ENCODE data around the gene SGTA.

- TF ChIP-seq POLR2A (IDR thresholded peaks at IDR 0.05) (no peak), CTCF (IDR thresholded peaks at IDR 0.05) (no peak)
These were observed 52.9 kb downstream of the SGTA start for GRCh38 chr19:2729943-2730818.
